Body of pancreas (tissue), 4 donors: ENCODE results near the gene GANAB. TPM values are rescaled to one million over a fixed set of nuclear protein-coding genes. Genes with fewer than 3 reads are reported as not detected.
"Not testable (repeated sequence)": the region's sequence is repeated elsewhere in the genome, so short reads cannot be mapped to it uniquely, and the experiment has no call there.

Experiments
- ATAC-seq: fragments of 150-250 bp; one replicate; pipeline ENCODE4 v1.9.1; 2016
- DNase-seq, 4 donors: peaks; one replicate each; pipeline ENCODE4 v3.0.0-alpha.2; 2019
- H3K27ac ChIP-seq, 4 donors: fragments of 200-600 bp; sonication (generic); 1 replicate in 3 of 4; 2 replicates in 1 of 4; pipeline versions ENCODE4 v1.5.1 to v1.6.1; 2016 to 2019; ENCODE audit warnings: mild to moderate bottlenecking in 1 of 4, mixed read lengths in 1 of 4, moderate library complexity in 1 of 4
- H3K27me3 ChIP-seq, 2 donors: fragments of 200-600 bp; sonication (generic); one replicate each; pipeline ENCODE4 v1.6.0; 2016; ENCODE audit warnings: mild to moderate bottlenecking in 1 of 2
- H3K36me3 ChIP-seq, 2 donors: fragments of 200-600 bp; sonication (generic); replicated peaks in 1 of 2; 2 replicates each; pipeline ENCODE4 v1.5.1; 2016; ENCODE audit warnings: low read depth in 2 of 2; ENCODE audit not compliant: insufficient read depth in 1 of 2
- H3K4me1 ChIP-seq: fragments of 200-600 bp; sonication (generic); one replicate; pipeline ENCODE4 v1.6.0; 2016
- H3K4me3 ChIP-seq, 2 donors: fragments of 200-600 bp; sonication (generic); 1 replicate in 1 of 2; 2 replicates in 1 of 2; pipeline ENCODE4 v1.5.1; 2016 to 2019
- H3K9me3 ChIP-seq, 3 donors: fragments of 200-600 bp; sonication (generic); 1 replicate in 2 of 3; 2 replicates in 1 of 3; pipeline ENCODE4 v1.5.1; 2016
- POLR2A ChIP-seq, 3 donors: fragments of 450-650 bp; IDR thresholded peaks; one replicate each; pipeline ENCODE4 v1.6.1; 2016; ENCODE audit warnings: antibody characterized with exemption in 3 of 3, mild to moderate bottlenecking in 2 of 3
- WGBS, 2 donors: methylation state at CpG; one replicate each; pipeline ENCODE4 v1.1.5; 2017; 5-methylcytosine and 5-hydroxymethylcytosine counted together
- intact Hi-C: fragments of 100-400 bp; cut with DNase I; formaldehyde crosslinking; loops from one replicate; pipeline ENCODE4 v1.15.1; 2023
- total RNA-seq, 2 donors: library from RNA; depleted of rRNA; stranded (reverse); fragments of >200 nt; gene quantifications; one replicate each; pipeline ENCODE4 v1.1.0, GENCODE V29; 2016
- TF ChIP-seq, protein P1 (sequence below), 7 experiments: fragments of 450-650 bp in 4 of 7; fragments of 200-600 bp in 3 of 7; sonication (generic) in 3 of 7; IDR thresholded peaks; one replicate each; pipeline ENCODE4 v1.5.1; 2016 to 2019; ENCODE audit warnings: antibody characterized with exemption in 7 of 7

The GANAB gene
- total RNA-seq, 2 donors from 2014 or later = 62.3 to 64.9 TPM

DNA sequence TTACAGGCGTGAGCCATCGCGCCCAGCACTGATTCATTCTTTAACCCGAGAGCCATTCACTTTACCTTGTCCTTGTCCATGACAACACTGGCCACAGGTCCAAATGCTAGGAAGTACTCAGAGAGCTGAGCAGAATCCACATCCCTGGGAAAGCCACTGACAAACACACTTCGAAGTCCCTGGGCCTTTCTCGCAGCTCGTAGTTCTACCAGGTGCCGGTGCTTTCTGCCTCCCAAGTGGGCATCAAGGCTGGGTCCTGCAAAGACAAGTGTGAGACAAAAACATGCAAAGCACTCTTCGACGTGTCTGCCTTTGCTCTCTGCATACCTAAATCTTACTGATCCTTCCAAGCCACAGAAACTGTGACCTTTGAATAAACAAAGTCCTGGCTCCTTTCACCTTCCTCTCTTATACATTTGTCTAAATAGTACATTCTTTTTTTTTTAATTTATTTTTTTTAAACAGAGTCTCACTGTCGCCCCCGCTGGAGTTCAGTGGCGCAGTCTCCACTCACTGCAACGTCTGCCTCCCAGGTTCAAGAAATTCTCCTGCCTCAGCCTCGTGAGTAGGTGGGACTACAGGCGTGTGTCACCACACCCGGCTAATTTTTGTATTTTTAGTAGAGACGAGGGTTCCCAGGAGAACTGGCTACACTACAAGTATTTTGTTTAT is 57.3 kb downstream of the GANAB start:
- H3K4me1 ChIP-seq = peaks cover 40% of the 10 kb centered on the region
- 62 to 69% methylated on average over 14 to 18 of the region's 18 CpGs for WGBS, 2 donors
- DNase-seq = no peak
- H3K27ac ChIP-seq = no peak overlapping the region
- H3K36me3 ChIP-seq = peaks cover 8 to 10% of the 10 kb centered on the region in 2 donors
- no peaks in the 10 kb centered on the region for H3K9me3 ChIP-seq
- intact Hi-C loops = no loop called here
- H3K27me3 ChIP-seq = no peaks in the 10 kb centered on the region
- TF ChIP-seq POLR2A (IDR thresholded peaks at IDR 0.05) = no peak
- TF ChIP-seq, protein P1, sequence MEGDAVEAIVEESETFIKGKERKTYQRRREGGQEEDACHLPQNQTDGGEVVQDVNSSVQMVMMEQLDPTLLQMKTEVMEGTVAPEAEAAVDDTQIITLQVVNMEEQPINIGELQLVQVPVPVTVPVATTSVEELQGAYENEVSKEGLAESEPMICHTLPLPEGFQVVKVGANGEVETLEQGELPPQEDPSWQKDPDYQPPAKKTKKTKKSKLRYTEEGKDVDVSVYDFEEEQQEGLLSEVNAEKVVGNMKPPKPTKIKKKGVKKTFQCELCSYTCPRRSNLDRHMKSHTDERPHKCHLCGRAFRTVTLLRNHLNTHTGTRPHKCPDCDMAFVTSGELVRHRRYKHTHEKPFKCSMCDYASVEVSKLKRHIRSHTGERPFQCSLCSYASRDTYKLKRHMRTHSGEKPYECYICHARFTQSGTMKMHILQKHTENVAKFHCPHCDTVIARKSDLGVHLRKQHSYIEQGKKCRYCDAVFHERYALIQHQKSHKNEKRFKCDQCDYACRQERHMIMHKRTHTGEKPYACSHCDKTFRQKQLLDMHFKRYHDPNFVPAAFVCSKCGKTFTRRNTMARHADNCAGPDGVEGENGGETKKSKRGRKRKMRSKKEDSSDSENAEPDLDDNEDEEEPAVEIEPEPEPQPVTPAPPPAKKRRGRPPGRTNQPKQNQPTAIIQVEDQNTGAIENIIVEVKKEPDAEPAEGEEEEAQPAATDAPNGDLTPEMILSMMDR (IDR thresholded peaks at IDR 0.05) = no peak
- no peak overlapping the region for H3K4me3 ChIP-seq
- ATAC-seq = no peak

DNA sequence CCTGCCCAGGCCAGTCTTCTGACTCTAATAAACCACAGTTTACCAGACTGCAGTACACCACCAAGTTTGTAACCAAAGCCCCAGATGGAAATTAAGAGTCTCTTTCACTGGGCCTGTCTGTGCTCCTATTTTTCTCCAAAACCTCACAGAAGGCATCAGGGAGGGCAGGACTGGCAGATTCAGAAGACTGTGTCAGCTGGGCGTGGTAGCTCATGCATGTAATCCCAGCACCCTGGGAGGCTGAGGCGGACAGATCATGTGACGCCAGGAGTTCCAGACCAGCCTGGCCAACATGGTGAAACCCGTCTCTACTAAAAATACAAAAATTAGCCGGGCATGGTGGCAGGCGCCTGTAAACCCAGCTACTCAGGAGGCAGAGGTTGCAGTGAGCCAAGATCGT is 61.1 kb downstream of the GANAB start:
- H3K27ac ChIP-seq, H3K4me3 ChIP-seq, H3K27me3 ChIP-seq, DNase-seq, intact Hi-C loops, H3K9me3 ChIP-seq, ATAC-seq: not testable (repeated sequence)
- Histone ChIP-seq H3K4me1 (peaks cover 21% of the 10 kb centered on the region), H3K36me3 (peaks cover 8 to 14% of the 10 kb centered on the region in 2 donors)
- 98% methylated on average over 7 of the region's 7 CpGs for WGBS, 2 donors

DNA sequence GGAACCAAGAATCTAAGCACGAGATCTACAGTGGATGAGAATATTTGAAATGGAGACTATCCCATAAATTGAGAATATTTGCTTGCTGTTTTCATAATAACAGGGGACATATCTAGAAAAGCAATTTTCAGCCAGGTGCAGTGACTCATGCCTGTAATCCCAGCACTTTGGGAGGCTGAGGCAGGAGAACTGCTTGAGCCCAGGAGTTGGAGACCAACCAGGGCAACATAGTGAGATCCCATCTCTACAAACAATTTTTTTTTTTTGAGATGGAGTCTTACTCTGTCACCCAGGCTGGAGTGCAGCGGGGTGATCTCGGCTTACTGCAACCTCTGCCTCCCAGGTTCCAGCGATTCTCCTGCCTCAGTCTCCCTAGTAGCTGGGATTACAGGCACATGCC is 64.7 kb downstream of the GANAB start:
- H3K4me1 ChIP-seq, DNase-seq, H3K4me3 ChIP-seq, intact Hi-C loops, H3K27ac ChIP-seq, ATAC-seq, H3K27me3 ChIP-seq, H3K9me3 ChIP-seq: not testable (repeated sequence)
- H3K36me3 ChIP-seq = peaks cover 0 to 14% of the 10 kb centered on the region in 2 donors
- 91 to 93% methylated on average over 4 of the region's 4 CpGs for WGBS, 2 donors

DNA sequence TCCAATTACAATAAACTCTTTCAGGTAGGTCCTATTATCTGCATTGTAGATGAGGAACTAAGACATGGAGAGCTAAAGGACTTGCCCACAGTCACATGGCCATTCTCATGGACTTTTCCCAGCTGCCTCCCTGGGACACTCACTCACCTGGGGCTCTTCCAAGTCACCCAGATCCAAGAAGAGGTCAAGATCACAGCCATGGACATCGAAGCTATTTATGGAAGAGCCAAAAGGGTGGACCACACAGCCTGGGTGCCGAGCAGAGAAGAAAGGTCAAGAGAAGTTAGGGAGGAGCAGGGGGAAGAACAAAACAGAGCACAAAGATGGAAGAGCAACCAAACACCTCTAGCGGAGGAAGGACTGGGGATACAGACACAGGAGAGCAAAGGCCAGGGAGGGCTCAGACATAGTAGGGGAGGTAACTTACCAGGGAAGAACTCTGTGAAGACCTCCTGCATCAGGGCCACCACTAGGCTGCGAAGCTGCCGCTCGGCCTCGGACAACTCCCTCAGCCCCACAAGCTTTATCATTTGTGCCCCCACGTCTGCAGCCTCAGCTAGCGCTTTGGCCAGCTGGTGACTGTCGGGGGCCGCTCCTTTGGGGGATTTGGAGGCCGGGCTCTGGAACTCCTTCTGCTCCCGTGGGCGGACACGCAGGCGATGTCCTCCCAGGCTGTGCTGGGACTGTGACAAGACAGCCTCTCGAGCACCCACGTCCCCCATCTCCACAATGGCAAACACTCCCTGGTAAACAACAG is 65.3 kb downstream of the GANAB start:
- intact Hi-C loops = no loop called here
- no peak for DNase-seq
- no peaks in the 10 kb centered on the region for H3K9me3 ChIP-seq
- H3K4me3 ChIP-seq = no peak overlapping the region
- peaks cover 6% of the 10 kb centered on the region for H3K4me1 ChIP-seq
- ATAC-seq = no peak
- TF ChIP-seq, protein P1 (IDR thresholded peaks at IDR 0.05) = no peak
- TF ChIP-seq POLR2A (IDR thresholded peaks at IDR 0.05) = no peak
- H3K27ac ChIP-seq = no peak overlapping the region
- H3K27me3 ChIP-seq = no peaks in the 10 kb centered on the region
- WGBS, 2 donors = 83 to 92% methylated on average over 13 to 18 of the region's 18 CpGs
- peaks cover 0 to 10% of the 10 kb centered on the region in 2 donors for H3K36me3 ChIP-seq

DNA sequence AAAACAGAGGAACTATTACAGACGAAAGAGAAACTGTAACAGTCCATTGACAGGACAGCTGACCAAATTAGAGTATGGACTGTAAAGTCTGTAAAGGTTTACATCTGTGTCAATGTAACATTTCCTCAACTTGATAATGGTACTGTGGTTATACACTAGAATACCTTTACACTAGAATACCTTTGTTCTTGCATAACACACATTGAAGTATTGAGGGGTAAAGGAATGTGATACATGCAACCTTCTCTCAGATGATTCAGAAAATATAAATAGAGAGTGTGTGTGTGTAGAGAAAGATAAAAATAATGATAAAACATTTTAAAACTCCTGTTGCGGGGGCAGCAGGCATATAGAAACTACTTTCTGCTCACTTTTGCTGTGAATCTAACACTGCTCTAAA is 67.2 kb downstream of the GANAB start:
- intact Hi-C loops = no loop called here
- 81 to 96% methylated on average over 2 of the region's 2 CpGs for WGBS, 2 donors
- TF ChIP-seq POLR2A (IDR thresholded peaks at IDR 0.05) = no peak
- TF ChIP-seq, protein P1 (IDR thresholded peaks at IDR 0.05) = no peak
- peaks cover 0 to 10% of the 10 kb centered on the region in 2 donors for H3K36me3 ChIP-seq
- peaks cover 24% of the 10 kb centered on the region for H3K4me1 ChIP-seq
- DNase-seq (no peak), ATAC-seq (no peak)
- no peaks in the 10 kb centered on the region for H3K27me3 ChIP-seq
- H3K27ac ChIP-seq = no peak overlapping the region
- H3K4me3 ChIP-seq = no peak overlapping the region
- no peaks in the 10 kb centered on the region for H3K9me3 ChIP-seq
